GM21737 (cell line): ENCODE data around the gene KLC3.

ENCODE experiments used
- ATAC-seq: cut with Tn5 transposase; IDR thresholded peaks from one replicate; pipeline ENCODE4 v1.9.1; 2021; ENCODE audit warnings: mild to moderate bottlenecking, moderate library complexity; ENCODE audit not compliant: unreplicated experiment

KLC3 gene

GRCh38 chr19:45370410-45371204 lies 30.1 kb downstream of the KLC3 start, which contains the start of gene ERCC2:
ERCC2 (minus strand) TSS chr19:45370573; CDS start chr19:45370540, 33 bp downstream.
- peak; percentile 95 for ATAC-seq

GRCh38 chr19:45376045-45376724 lies 35.6 kb downstream of the KLC3 start:
- ATAC-seq = no peak

GRCh38 chr19:45380107-45380506 lies 39.6 kb downstream of the KLC3 start:
- no peak for ATAC-seq

GRCh38 chr19:45382426-45382825 lies 41.9 kb downstream of the KLC3 start:
- no peak for ATAC-seq

- no peak for ATAC-seq
These were observed 45.1 kb downstream of the KLC3 start for GRCh38 chr19:45385392-45386221.

- no peak for ATAC-seq
These were observed 50.8 kb downstream of the KLC3 start for GRCh38 chr19:45391346-45391745.

- no peak for ATAC-seq
These were observed 51.5 kb downstream of the KLC3 start for GRCh38 chr19:45391871-45392665.

- no peak for ATAC-seq
These were observed 55.5 kb downstream of the KLC3 start for GRCh38 chr19:45395821-45396617.

- ATAC-seq = no peak
These were observed 59.6 kb downstream of the KLC3 start for GRCh38 chr19:45400192-45400591.
